GM12873 (cell line): ENCODE results near the gene IGFBP3.

ENCODE experiments used
- CTCF ChIP-seq: IDR thresholded peaks from 2 replicates; pipeline ENCODE4 v1.5.1; 2012; ENCODE audit warnings: low read depth, mild to moderate bottlenecking, moderate library complexity, low read length, control low read depth; ENCODE audit not compliant: insufficient read depth; ENCODE audit errors: missing control alignments

IGFBP3 gene

GRCh38 chr7:45886931-45887667 is 34.0 kb downstream of the IGFBP3 start:
- no peak for TF ChIP-seq CTCF

GRCh38 chr7:45885264-45885882 is 35.7 kb downstream of the IGFBP3 start:
- TF ChIP-seq CTCF, result no peak

GRCh38 chr7:45884136-45884535 is 36.9 kb downstream of the IGFBP3 start:
- TF ChIP-seq CTCF, result no peak

GRCh38 chr7:45882465-45882810 is 38.6 kb downstream of the IGFBP3 start:
- TF ChIP-seq CTCF, result no peak

GRCh38 chr7:45881759-45882464 is 39.2 kb downstream of the IGFBP3 start:
- no peak for TF ChIP-seq CTCF

GRCh38 chr7:45881280-45881758 is 39.8 kb downstream of the IGFBP3 start:
- TF ChIP-seq CTCF, result no peak

GRCh38 chr7:45880433-45880860 is 40.6 kb downstream of the IGFBP3 start:
- TF ChIP-seq CTCF, result no peak
